ENCODE measurements around the gene ALG1. TPM values are rescaled to one million over a fixed set of nuclear protein-coding genes. Genes with fewer than 3 reads are reported as not detected.
"Not testable (repeated sequence)": the region's sequence is repeated elsewhere in the genome, so short reads cannot be mapped to it uniquely, and the experiment has no call there.

ALG1 gene
- total RNA-seq, 1 donor = 37.7 TPM

DNA sequence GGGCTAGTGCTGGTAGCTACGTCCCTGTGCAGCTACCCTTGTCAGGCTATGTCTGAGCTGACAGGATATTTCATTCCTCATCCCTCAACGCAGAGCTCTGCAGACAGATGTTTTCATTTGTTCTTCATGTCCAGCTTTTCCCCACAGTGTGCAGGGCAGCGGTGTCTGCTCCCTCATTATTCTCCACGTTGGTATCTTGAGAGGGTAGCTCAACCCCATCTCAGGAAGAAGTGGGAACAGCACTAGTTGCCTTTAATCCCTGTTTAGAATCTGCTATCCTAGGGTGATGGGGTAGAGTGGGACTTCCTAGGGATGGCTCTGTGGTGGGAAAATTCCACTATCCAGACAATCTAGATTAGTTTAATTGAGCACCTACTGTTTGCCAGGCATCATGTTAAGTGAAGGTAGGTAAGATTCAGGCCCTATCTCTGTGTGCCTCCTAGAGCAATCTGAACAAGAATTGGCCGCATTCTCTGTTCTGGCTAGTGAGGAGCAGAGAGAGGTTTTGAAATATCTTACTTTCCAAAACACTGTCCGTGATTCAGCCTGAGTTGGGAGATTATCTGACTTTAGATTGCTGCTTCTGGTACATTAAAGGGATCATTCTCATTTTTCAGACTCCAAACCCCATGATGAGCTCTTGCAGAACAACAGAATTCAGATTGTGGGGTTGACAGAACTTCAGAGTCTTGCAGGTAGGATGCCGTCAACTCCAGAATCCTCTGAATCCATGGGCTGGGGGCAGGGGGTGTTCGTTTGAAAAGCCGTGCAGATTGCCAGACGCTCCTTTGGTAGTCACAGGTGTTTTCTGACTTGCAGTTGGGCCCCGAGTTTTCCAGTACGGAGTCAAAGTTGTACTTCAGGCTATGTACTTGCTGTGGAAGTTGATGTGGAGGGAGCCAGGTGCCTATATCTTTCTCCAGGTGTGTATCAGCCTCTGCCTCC, 963 bp downstream of the ALG1 start:
- peak; percentile 26 for DNase-seq (ENCODE audit: low read depth)
- H3K4me3 ChIP-seq (ENCODE audit: low read depth, low read length) = peak overlapping the region; percentile 85
- TF ChIP-seq, protein P1, sequence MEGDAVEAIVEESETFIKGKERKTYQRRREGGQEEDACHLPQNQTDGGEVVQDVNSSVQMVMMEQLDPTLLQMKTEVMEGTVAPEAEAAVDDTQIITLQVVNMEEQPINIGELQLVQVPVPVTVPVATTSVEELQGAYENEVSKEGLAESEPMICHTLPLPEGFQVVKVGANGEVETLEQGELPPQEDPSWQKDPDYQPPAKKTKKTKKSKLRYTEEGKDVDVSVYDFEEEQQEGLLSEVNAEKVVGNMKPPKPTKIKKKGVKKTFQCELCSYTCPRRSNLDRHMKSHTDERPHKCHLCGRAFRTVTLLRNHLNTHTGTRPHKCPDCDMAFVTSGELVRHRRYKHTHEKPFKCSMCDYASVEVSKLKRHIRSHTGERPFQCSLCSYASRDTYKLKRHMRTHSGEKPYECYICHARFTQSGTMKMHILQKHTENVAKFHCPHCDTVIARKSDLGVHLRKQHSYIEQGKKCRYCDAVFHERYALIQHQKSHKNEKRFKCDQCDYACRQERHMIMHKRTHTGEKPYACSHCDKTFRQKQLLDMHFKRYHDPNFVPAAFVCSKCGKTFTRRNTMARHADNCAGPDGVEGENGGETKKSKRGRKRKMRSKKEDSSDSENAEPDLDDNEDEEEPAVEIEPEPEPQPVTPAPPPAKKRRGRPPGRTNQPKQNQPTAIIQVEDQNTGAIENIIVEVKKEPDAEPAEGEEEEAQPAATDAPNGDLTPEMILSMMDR (IDR thresholded peaks at IDR 0.05; ENCODE audit: insufficient read depth, low read length) = no peak

DNA sequence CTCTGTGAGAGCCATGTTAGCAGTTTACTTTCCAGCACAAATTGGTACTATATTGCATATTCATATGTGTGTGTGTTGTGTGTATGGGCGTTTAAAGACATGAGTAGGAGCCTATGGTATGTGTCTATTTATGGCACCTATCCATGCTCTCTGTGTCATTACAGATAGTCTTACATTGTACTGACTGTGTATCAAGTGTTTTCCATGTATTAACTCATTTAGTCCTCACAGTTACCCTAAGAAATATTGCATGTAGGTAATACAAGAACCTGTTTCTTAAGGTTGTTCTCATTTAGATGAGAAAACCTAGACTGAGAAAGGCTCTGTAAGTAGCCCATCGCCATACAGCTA, 1.6 kb downstream of the ALG1 start:
- DNase-seq (ENCODE audit: low read depth) = peak; percentile 54
- TF ChIP-seq, protein P1 (IDR thresholded peaks at IDR 0.05; ENCODE audit: insufficient read depth, low read length) = no peak
- peak overlapping the region; percentile 85 for H3K4me3 ChIP-seq (ENCODE audit: low read depth, low read length)

DNA sequence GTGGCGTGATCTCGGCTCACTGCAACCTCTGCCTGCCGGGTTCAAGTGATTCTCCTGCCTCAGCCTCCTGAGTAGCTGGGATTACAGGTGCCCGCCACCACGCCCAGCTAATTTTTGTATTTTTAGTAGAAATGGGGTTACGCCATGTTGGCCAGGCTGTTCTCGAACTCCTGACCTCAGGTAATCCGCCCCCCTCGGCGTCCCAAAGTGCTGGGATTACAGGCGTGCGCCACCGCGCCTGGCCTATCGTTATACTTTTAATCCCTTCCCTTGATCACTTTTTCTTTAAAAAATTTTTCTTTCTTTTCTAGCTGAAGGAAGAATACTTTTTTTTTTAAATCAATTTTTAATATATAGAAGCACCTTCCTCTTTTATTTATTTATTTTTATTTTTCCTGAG, 2.1 kb downstream of the ALG1 start:
- not testable (repeated sequence) for DNase-seq (ENCODE audit: low read depth); H3K4me3 ChIP-seq (ENCODE audit: low read depth, low read length)

DNA sequence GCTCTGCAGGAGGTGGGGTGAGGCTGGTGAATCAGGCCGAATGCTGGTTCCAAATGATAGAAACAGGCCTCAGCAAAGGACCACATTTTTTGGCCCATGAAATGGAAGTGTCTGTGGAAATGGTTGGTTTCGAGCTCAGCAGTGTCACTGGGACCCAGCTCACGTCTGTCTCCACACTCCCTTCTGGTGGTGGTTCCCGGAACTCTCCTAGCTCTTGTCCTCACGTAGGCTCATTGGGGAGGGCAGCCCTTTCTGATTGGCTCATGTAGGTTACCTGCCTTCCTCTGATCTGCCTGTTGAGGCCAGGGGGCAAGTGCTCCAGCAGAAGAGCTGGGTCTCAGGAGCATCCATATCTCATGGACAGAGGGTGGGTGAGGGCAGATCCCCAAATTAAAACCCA, 4.0 kb downstream of the ALG1 start:
- no peak overlapping the region for H3K4me3 ChIP-seq (ENCODE audit: low read depth, low read length)
- no peak for DNase-seq (ENCODE audit: low read depth)
- TF ChIP-seq, protein P1 (IDR thresholded peaks at IDR 0.05; ENCODE audit: insufficient read depth, low read length) = no peak

DNA sequence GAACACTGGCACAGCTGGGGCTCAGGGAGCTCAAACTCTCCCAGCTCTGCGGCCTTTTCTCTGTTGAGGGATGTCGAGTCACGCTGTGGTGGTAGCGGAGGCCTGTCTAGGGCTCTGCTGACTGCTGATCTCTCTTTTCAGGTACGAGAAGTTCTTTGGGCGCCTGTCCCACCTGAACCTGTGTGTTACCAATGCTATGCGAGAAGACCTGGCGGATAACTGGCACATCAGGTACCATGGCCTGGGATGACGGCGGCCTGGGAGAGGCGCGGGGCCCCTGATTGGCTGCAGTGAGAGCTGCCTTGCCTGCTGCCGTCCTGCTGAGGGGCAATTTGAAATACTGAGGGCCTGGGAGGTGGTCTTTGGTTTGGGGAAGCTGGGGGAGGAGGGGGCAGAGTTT, 5.7 kb downstream of the ALG1 start:
- TF ChIP-seq, protein P1 (IDR thresholded peaks at IDR 0.05; ENCODE audit: insufficient read depth, low read length) = no peak
- H3K4me3 ChIP-seq (ENCODE audit: low read depth, low read length) = no peak overlapping the region
- no peak for DNase-seq (ENCODE audit: low read depth)

DNA sequence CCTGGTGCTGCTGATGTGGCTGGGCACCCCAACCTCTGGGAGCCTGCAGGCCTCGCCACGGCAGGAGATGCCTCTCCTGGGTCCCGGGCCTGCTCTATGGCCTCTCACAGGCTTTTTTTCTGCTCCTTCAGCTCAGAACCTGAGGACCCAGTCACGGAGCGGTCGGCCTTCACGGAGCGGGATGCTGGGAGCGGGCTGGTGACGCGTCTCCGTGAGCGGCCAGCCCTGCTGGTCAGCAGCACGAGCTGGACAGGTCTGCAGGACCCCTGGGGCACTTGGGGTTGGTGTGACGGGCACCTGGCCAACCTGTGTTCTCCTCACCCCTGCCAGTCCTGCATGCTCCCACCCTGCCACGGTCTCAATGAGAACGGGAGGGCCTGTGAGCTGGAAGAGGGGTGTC, 7.0 kb downstream of the ALG1 start:
- DNase-seq (ENCODE audit: low read depth) = no peak
- TF ChIP-seq, protein P1 (IDR thresholded peaks at IDR 0.05; ENCODE audit: insufficient read depth, low read length) = no peak
- no peak overlapping the region for H3K4me3 ChIP-seq (ENCODE audit: low read depth, low read length)

DNA sequence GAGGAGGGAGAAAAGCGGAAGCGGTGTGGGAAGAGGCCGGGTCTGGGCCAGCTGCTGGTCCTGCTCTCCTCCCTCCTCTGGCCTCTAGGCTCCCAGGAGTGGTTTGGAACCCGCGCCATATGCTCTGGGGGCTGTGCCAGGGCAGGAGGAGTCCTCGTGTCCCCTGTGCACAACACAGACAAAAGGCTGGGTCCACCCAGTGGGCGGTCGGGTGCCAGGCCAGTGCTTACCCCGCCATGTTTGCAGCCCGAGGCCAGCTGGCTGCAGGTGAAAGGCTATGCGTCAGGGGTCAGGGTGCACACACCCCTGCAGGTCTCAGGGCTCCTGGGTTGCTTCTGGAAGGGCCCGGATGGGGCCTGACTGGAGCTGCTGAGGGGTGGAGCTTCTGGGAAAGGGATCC, 8.8 kb downstream of the ALG1 start:
- not testable (repeated sequence) for H3K4me3 ChIP-seq (ENCODE audit: low read depth, low read length); DNase-seq (ENCODE audit: low read depth)

DNA sequence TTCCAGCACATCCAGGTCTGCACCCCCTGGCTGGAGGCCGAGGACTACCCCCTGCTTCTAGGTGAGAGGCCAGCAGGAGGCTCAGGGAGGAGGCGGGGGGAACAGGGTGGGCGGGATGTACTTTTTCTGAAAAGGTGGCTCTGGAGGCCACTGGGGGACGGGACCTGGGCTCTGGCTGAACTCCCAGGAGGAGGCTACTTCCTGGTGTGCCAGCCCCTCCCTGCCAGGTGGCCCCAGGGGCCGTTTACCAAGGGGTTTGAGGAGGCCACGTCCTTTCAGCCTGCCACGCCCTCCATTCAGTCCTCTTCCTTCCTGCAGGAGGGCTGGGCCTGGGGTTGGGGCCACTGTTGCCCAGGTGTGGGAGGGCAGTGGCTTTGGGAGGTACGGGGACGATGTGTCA, 9.4 kb downstream of the ALG1 start:
- DNase-seq (ENCODE audit: low read depth); H3K4me3 ChIP-seq (ENCODE audit: low read depth, low read length): not testable (repeated sequence)

DNA sequence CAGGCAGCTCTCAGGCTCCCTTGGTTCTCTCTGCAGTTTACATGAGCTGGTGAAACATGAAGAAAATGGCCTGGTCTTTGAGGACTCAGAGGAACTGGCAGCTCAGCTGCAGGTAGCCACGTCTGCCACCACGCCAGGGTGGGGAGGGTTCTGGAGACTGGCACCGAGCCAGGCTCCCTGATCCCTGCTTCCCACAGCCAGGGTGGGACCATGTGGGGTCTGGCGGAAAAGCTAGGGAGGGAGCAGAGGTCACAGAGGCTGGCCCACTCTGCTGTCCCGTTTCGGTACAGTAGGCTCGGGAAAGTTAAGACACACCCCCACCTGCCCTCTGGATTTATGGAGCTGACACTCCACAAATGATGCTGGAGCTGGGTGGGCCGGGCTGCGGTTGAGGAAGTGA, 12.0 kb downstream of the ALG1 start:
- DNase-seq (ENCODE audit: low read depth); H3K4me3 ChIP-seq (ENCODE audit: low read depth, low read length): not testable (repeated sequence)

DNA sequence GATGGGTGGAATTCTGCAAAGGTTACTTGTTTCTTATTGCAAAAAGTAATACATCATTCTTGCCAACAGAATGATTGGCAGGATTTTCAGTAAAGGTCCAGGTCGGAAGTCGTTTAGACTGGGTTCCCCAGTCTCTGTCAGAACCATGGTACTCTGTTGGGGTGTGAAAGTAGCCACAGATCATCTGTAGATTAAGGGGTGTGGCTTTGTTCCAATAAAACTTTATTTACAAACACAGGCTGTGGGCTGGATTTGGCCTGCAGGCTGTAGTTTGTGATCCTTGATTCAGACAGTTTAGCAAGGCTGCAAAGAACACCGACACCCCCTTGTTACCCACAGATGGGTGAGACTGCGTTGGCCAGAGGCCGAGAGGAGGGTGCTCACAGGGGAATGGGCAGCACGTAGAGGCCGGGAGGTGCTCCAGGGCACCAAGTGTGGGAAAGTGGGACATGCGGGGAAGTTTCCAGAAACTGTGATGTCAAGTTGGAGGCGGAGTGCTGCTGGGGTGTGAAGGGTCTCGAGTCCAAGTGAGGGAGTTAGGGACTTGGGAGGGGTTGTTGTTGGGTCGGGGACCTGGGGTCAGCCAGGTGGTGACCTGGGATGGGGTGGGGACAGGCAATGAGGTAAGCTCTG, 12.6 kb downstream of the ALG1 start:
- not testable (repeated sequence) for H3K4me3 ChIP-seq (ENCODE audit: low read depth, low read length); DNase-seq (ENCODE audit: low read depth)

Measured in fibroblast of the aortic adventitia (primary cell).